ENCODE measurements around the gene IST1.

Gene IST1

GRCh38 chr16:71961066-71962039, 66.0 kb downstream of the IST1 start:
- DNase-seq (ENCODE audit: low spot score in 2 of 2) = peak; percentile 64 to 68
- Mint-ChIP-seq H3K27ac (ENCODE audit: low read depth) (no peak overlapping the region), H3K9me3 (no peaks in the 10 kb centered on the region), H3K36me3 (ENCODE audit: insufficient read depth) (no peaks in the 10 kb centered on the region), H3K4me1 (peaks cover 8% of the 10 kb centered on the region), H3K27me3 (no peaks in the 10 kb centered on the region), H3K4me3 (no peak overlapping the region)
- ATAC-seq (replicated peaks; ENCODE audit: extremely low read depth, poor library complexity, severe bottlenecking) = peak; percentile 92

- DNase-seq (ENCODE audit: low spot score in 2 of 2) (no peak), ATAC-seq (replicated peaks; ENCODE audit: extremely low read depth, poor library complexity, severe bottlenecking) (no peak)
- Mint-ChIP-seq H3K36me3 (ENCODE audit: insufficient read depth) (no peaks in the 10 kb centered on the region), H3K4me1 (peaks cover 4% of the 10 kb centered on the region), H3K9me3 (no peaks in the 10 kb centered on the region), H3K4me3 (no peak overlapping the region), H3K27ac (ENCODE audit: low read depth) (peak overlapping the region; percentile 20), H3K27me3 (no peaks in the 10 kb centered on the region)
Measured at GRCh38 chr16:71963125-71963875, 68.0 kb downstream of the IST1 start.

GRCh38 chr16:71965223-71965622, 69.9 kb downstream of the IST1 start:
- no peaks in the 10 kb centered on the region for H3K36me3 Mint-ChIP-seq (ENCODE audit: insufficient read depth)
- no peaks in the 10 kb centered on the region for H3K9me3 Mint-ChIP-seq
- no peak for ATAC-seq (replicated peaks; ENCODE audit: extremely low read depth, poor library complexity, severe bottlenecking)
- H3K4me3 Mint-ChIP-seq = no peak overlapping the region
- peaks cover 4% of the 10 kb centered on the region for H3K4me1 Mint-ChIP-seq
- DNase-seq (ENCODE audit: low spot score in 2 of 2) = no peak
- H3K27me3 Mint-ChIP-seq = no peaks in the 10 kb centered on the region
- H3K27ac Mint-ChIP-seq (ENCODE audit: low read depth) = no peak overlapping the region

- DNase-seq (ENCODE audit: low spot score in 2 of 2) (no peak), ATAC-seq (replicated peaks; ENCODE audit: extremely low read depth, poor library complexity, severe bottlenecking) (no peak)
- Mint-ChIP-seq H3K27me3 (no peaks in the 10 kb centered on the region), H3K4me1 (no peaks in the 10 kb centered on the region), H3K9me3 (no peaks in the 10 kb centered on the region), H3K27ac (ENCODE audit: low read depth) (no peak overlapping the region), H3K36me3 (ENCODE audit: insufficient read depth) (no peaks in the 10 kb centered on the region), H3K4me3 (no peak overlapping the region)
Measured at GRCh38 chr16:71966932-71967331, 71.6 kb downstream of the IST1 start.

GRCh38 chr16:71969353-71969752, 74.0 kb downstream of the IST1 start:
- no peak for DNase-seq (ENCODE audit: low spot score in 2 of 2)
- Mint-ChIP-seq H3K36me3 (ENCODE audit: insufficient read depth) (no peaks in the 10 kb centered on the region), H3K4me3 (no peak overlapping the region), H3K27me3 (no peaks in the 10 kb centered on the region), H3K27ac (ENCODE audit: low read depth) (no peak overlapping the region), H3K9me3 (no peaks in the 10 kb centered on the region), H3K4me1 (no peaks in the 10 kb centered on the region)
- no peak for ATAC-seq (replicated peaks; ENCODE audit: extremely low read depth, poor library complexity, severe bottlenecking)

GRCh38 chr16:71971571-71971970, 76.2 kb downstream of the IST1 start:
- ATAC-seq (replicated peaks; ENCODE audit: extremely low read depth, poor library complexity, severe bottlenecking) (no peak), DNase-seq (ENCODE audit: low spot score in 2 of 2) (no peak)
- Mint-ChIP-seq H3K27ac (ENCODE audit: low read depth) (no peak overlapping the region), H3K27me3 (no peaks in the 10 kb centered on the region), H3K36me3 (ENCODE audit: insufficient read depth) (peaks cover 2% of the 10 kb centered on the region), H3K9me3 (no peaks in the 10 kb centered on the region), H3K4me1 (no peaks in the 10 kb centered on the region), H3K4me3 (no peak overlapping the region)

- Mint-ChIP-seq H3K27me3 (no peaks in the 10 kb centered on the region), H3K36me3 (ENCODE audit: insufficient read depth) (peaks cover 2% of the 10 kb centered on the region), H3K4me3 (no peak overlapping the region)
Measured at GRCh38 chr16:71972356-71972755, 77.0 kb downstream of the IST1 start.

GRCh38 chr16:71973001-71973400, 77.7 kb downstream of the IST1 start:
- Mint-ChIP-seq H3K27me3 (no peaks in the 10 kb centered on the region), H3K4me3 (no peak overlapping the region), H3K4me1 (no peaks in the 10 kb centered on the region), H3K27ac (ENCODE audit: low read depth) (no peak overlapping the region), H3K9me3 (no peaks in the 10 kb centered on the region), H3K36me3 (ENCODE audit: insufficient read depth) (peaks cover 2% of the 10 kb centered on the region)
- DNase-seq (ENCODE audit: low spot score in 2 of 2) (no peak), ATAC-seq (replicated peaks; ENCODE audit: extremely low read depth, poor library complexity, severe bottlenecking) (no peak)

More at GRCh38 chr16:71972356-71972755, 77.0 kb downstream of the IST1 start:
- Mint-ChIP-seq H3K4me1 (no peaks in the 10 kb centered on the region), H3K9me3 (no peaks in the 10 kb centered on the region), H3K27ac (ENCODE audit: low read depth) (no peak overlapping the region)
- no peak for DNase-seq (ENCODE audit: low spot score in 2 of 2)
- no peak for ATAC-seq (replicated peaks; ENCODE audit: extremely low read depth, poor library complexity, severe bottlenecking)

- ATAC-seq (replicated peaks; ENCODE audit: extremely low read depth, poor library complexity, severe bottlenecking) (no peak), DNase-seq (ENCODE audit: low spot score in 2 of 2) (no peak)
- peaks cover 2% of the 10 kb centered on the region for H3K36me3 Mint-ChIP-seq (ENCODE audit: insufficient read depth)
- H3K27me3 Mint-ChIP-seq = peaks cover under 1% of the 10 kb centered on the region
- H3K27ac Mint-ChIP-seq (ENCODE audit: low read depth) = no peak overlapping the region
- H3K4me1 Mint-ChIP-seq = no peaks in the 10 kb centered on the region
- H3K9me3 Mint-ChIP-seq = no peaks in the 10 kb centered on the region
- H3K4me3 Mint-ChIP-seq = no peak overlapping the region
Measured at GRCh38 chr16:71974068-71974818, 78.9 kb downstream of the IST1 start.
